Measurements from ENCODE around the gene ABCC1.
"Not testable (repeated sequence)": the region's sequence is repeated elsewhere in the genome, so short reads cannot be mapped to it uniquely, and the experiment has no call there.

Gene ABCC1

DNA sequence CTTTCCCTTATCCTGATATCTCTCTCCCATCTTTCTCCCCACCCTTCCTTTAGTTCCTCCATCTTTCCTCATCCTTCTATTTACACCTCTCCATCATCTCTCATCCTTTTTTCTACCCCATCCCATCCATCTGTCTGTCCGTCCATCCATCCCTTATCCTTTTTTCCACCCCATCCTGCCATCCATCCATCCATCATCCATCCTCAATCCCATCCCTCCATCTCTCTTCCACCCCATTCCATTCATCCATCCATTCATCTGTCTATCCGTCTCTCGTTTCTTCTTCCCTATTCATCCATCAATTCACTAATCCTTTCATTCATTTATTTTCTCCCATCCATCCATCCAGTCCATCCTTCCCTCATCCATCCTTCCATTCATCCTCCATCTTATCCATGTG lies 205.8 kb downstream of the ABCC1 start:
- no peak overlapping the region for H3K4me3 ChIP-seq (ENCODE audit: low read depth, low read length)
- no peak for DNase-seq (ENCODE audit: low read depth)
- TF ChIP-seq, protein P1, sequence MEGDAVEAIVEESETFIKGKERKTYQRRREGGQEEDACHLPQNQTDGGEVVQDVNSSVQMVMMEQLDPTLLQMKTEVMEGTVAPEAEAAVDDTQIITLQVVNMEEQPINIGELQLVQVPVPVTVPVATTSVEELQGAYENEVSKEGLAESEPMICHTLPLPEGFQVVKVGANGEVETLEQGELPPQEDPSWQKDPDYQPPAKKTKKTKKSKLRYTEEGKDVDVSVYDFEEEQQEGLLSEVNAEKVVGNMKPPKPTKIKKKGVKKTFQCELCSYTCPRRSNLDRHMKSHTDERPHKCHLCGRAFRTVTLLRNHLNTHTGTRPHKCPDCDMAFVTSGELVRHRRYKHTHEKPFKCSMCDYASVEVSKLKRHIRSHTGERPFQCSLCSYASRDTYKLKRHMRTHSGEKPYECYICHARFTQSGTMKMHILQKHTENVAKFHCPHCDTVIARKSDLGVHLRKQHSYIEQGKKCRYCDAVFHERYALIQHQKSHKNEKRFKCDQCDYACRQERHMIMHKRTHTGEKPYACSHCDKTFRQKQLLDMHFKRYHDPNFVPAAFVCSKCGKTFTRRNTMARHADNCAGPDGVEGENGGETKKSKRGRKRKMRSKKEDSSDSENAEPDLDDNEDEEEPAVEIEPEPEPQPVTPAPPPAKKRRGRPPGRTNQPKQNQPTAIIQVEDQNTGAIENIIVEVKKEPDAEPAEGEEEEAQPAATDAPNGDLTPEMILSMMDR (IDR thresholded peaks at IDR 0.05; ENCODE audit: insufficient read depth, low read depth, low read length, missing control alignments) = no peak

DNA sequence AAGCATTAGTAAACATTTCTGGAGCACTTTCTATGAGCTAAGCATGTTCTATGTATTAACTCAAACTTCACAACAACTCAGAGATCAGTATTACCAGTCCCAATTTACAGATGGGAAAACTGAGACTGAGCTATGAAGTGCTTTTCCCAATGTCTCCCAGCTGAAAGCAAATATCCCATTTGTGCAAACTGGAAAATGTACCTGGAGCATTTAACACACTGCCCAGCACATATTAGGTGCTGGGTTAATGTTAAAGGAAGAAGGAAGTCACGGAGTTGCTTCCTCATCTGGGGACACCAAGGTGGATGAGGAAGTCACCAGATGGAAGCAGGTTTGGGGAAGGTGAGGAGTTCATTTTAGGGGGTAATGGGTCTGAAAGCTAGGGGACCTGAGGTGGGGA lies 207.8 kb downstream of the ABCC1 start:
- TF ChIP-seq, protein P1 (IDR thresholded peaks at IDR 0.05; ENCODE audit: insufficient read depth, low read depth, low read length, missing control alignments) = no peak
- H3K4me3 ChIP-seq (ENCODE audit: low read depth, low read length) = no peak overlapping the region
- DNase-seq (ENCODE audit: low read depth) = no peak

DNA sequence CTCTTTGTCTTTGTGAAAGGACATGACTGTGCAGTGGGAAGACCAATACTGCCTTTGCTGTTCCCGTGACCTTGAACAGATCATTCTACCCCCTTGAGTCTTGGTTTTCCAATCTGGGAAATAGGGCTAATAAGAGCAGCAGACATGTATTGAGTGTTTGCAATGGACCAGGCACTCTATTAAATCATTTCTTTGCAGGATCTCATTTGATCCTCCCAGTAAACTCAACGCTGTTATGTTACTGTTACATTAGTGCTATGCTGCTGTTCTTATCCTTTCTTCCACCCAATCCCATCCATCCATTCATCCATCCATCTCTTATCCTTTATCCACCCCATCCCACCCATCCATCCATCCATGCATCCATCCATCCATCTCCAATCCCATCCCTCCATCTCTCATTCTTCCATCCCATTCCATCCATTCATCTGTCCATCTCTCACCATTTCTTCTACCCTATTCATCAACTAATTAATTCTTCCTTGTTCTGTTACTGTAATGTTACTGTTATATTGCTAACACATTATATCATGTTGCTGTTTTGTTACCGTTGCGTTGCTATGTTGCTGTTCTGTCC lies 208.8 kb downstream of the ABCC1 start:
- TF ChIP-seq, protein P1 (IDR thresholded peaks at IDR 0.05; ENCODE audit: insufficient read depth, low read depth, low read length, missing control alignments) = no peak
- DNase-seq (ENCODE audit: low read depth) = no peak
- H3K4me3 ChIP-seq (ENCODE audit: low read depth, low read length) = no peak overlapping the region

DNA sequence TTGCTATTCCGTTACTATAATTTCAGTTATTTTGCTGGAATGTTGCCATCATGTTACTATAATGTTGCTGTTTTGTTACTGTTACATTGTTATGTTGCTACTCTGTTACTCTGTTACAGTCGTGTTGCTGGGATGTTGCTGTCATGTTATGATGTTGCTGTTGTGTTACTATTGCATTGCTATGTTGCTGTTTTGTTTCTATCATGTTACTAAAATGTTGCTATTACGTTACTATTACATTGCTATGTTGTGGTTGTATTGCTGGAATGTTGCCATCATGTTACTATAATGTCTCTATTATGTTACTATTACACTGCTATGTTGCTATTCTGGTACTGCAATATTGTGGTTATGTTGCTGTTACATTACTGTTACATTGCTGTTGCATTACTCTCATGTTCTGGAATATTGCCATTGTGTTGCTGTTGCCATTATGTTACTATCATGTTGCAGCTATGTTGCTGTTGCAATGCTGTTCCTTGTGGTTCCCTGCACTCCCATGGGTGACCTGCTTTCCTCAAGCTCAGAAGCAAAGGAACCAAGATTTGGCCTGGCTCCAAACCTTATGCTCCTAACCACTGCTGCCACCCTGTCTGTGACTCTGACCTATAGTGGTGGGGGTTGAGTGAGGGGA lies 209.4 kb downstream of the ABCC1 start:
- H3K4me3 ChIP-seq (ENCODE audit: low read depth, low read length) = no peak overlapping the region
- no peak for DNase-seq (ENCODE audit: low read depth)
- TF ChIP-seq, protein P1 (IDR thresholded peaks at IDR 0.05; ENCODE audit: insufficient read depth, low read depth, low read length, missing control alignments) = no peak

DNA sequence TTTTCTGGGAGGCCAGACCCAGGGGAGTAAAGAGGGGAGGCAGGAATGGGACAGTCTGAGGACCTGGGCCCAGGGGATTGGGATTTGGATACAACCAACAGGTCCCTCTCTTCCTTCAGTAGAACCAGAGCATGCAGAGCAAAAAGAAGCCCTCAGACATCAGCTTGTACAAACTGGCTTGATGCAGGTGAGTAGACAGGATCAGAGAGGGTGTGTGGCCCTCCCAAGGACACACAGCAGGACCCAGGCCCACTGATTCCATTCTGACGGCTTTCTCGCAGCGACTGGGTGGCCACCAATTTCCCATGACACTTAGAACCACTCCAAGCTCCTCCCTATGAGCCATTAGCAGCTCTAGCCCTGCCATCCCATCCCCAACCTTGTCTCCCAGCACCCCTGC lies 210.2 kb downstream of the ABCC1 start:
- no peak overlapping the region for H3K4me3 ChIP-seq (ENCODE audit: low read depth, low read length)
- no peak for DNase-seq (ENCODE audit: low read depth)
- TF ChIP-seq, protein P1 (IDR thresholded peaks at IDR 0.05; ENCODE audit: insufficient read depth, low read depth, low read length, missing control alignments) = no peak

DNA sequence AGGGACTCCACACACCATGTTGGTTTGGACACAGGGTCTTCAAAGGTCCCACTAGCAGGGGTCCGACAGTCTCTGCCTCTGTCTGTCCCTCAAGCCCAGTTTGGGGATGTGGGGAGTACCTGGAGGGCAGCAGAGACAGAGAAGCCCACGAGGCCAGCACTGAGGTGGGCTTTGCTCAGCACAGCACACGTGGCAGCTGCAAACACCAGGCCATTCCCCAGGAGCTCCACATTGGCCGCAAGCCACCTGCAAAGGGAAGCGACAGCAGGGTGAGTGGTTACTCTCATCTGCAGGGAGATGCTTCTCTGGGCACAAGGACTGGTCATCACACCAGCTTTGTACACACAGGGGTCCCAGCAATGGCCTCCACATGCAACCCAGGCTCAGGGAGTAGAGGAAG lies 211.9 kb downstream of the ABCC1 start:
- no peak overlapping the region for H3K4me3 ChIP-seq (ENCODE audit: low read depth, low read length)
- no peak for DNase-seq (ENCODE audit: low read depth)
- TF ChIP-seq, protein P1 (IDR thresholded peaks at IDR 0.05; ENCODE audit: insufficient read depth, low read depth, low read length, missing control alignments) = no peak

DNA sequence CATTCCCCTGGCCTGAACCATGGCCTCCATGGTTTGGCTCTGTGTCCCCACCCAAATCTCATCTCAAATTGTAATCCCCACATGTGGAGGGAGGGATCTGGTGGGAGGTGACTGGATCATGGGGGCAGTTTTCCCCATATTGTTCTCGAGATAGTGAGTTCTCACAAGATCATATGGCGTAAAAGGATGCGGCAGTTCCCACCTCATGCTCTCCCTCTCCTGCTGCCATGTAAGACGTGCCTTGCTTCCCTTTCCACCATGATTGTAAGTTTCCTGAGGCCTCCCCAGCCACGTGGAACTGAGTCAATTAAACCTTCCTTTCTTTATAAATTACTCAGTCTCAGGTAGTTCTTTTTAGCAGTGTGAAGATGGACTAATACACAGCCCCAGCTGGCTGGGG lies 212.4 kb downstream of the ABCC1 start:
- not testable (repeated sequence) for DNase-seq (ENCODE audit: low read depth); H3K4me3 ChIP-seq (ENCODE audit: low read depth, low read length)
